MM.1S (cell line): Measurements from ENCODE around the gene PPP1R12A.

Experiments
- DNase-seq: peaks from one replicate; pipeline ENCODE4 v3.0.0-alpha.2; 2015
- H2AFZ ChIP-seq: fragments of 300-600 bp; sonication (generic); 2 replicates; pipeline ENCODE4 v1.6.0; 2016; ENCODE audit warnings: antibody characterized with exemption, low read length
- H3F3A ChIP-seq: fragments of 300-600 bp; sonication (generic); 2 replicates; pipeline ENCODE4 v1.6.1; 2016; ENCODE audit warnings: mild to moderate bottlenecking, antibody characterized with exemption, low read length, moderate library complexity, mixed read lengths; ENCODE audit not compliant: insufficient read depth
- H3K27ac ChIP-seq: fragments of 300-600 bp; sonication (generic); 2 replicates; pipeline ENCODE4 v1.5.1; 2016; ENCODE audit warnings: mild to moderate bottlenecking, low read length
- H3K27me3 ChIP-seq: fragments of 300-600 bp; sonication (generic); replicated peaks from 2 replicates; pipeline ENCODE4 v1.6.0; 2016; ENCODE audit warnings: low read length; ENCODE audit not compliant: insufficient read depth
- H3K36me3 ChIP-seq: fragments of 300-600 bp; sonication (generic); replicated peaks from 2 replicates; pipeline ENCODE4 v1.6.1; 2016; ENCODE audit warnings: mild to moderate bottlenecking, low read length, mixed read lengths; ENCODE audit not compliant: insufficient read depth
- H3K4me1 ChIP-seq: fragments of 300-600 bp; sonication (generic); 2 replicates; pipeline ENCODE4 v1.6.1; 2016; ENCODE audit warnings: low read length, mixed read lengths
- H3K4me2 ChIP-seq: fragments of 300-600 bp; sonication (generic); 2 replicates; pipeline ENCODE4 v1.6.0; 2016; ENCODE audit warnings: low read depth, low read length
- H3K4me3 ChIP-seq: fragments of 300-600 bp; sonication (generic); 2 replicates; pipeline ENCODE4 v1.5.1; 2016; ENCODE audit warnings: low read length, mixed read lengths
- H3K79me2 ChIP-seq: fragments of 300-600 bp; sonication (generic); 2 replicates; pipeline ENCODE4 v1.6.1; 2016; ENCODE audit warnings: mixed run types, low read length, mixed read lengths
- H3K9ac ChIP-seq: fragments of 300-600 bp; sonication (generic); 2 replicates; pipeline ENCODE4 v1.6.1; 2016; ENCODE audit warnings: low read length, mixed read lengths
- H3K9me2 ChIP-seq: fragments of 300-600 bp; sonication (generic); replicated peaks from 2 replicates; pipeline ENCODE4 v1.6.1; 2016; ENCODE audit warnings: mild to moderate bottlenecking, low read length, mixed read lengths; ENCODE audit not compliant: insufficient read depth
- H3K9me3 ChIP-seq: fragments of 300-600 bp; sonication (generic); replicated peaks from 2 replicates; pipeline ENCODE4 v1.6.1; 2016; ENCODE audit warnings: mild to moderate bottlenecking, low read length, mixed read lengths; ENCODE audit not compliant: insufficient read depth
- H4K20me1 ChIP-seq: fragments of 300-600 bp; sonication (generic); 2 replicates; pipeline ENCODE4 v1.6.1; 2016; ENCODE audit warnings: mild to moderate bottlenecking, low read length, moderate library complexity, mixed read lengths; ENCODE audit not compliant: insufficient read depth
- CTCF ChIP-seq: fragments of 300-600 bp; sonication (generic); IDR thresholded peaks from 2 replicates; pipeline ENCODE4 v1.5.1; 2016; ENCODE audit warnings: antibody characterized with exemption, low read length, mixed read lengths
- EZH2 ChIP-seq: fragments of 300-600 bp; sonication (generic); optimal IDR thresholded peaks from 2 replicates; pipeline ENCODE3; 2017; ENCODE audit warnings: low read depth, mild to moderate bottlenecking, antibody characterized with exemption, low read length, mixed read lengths
- EZH2phosphoT487 ChIP-seq: fragments of 300-600 bp; sonication (generic); IDR thresholded peaks from 2 replicates; pipeline ENCODE4 v1.6.1; 2018; ENCODE audit warnings: antibody characterized with exemption, low read length

The PPP1R12A gene

GRCh38 chr12:79775355-79776027 lies 159.4 kb downstream of the PPP1R12A start:
- no peaks in the 10 kb centered on the region for H3K79me2 ChIP-seq
- H3K27me3 ChIP-seq = no peaks in the 10 kb centered on the region
- no peaks in the 10 kb centered on the region for H3K4me1 ChIP-seq
- H3K4me2 ChIP-seq = no peak overlapping the region
- no peak overlapping the region for H3K4me3 ChIP-seq
- no peaks in the 10 kb centered on the region for H3K9me3 ChIP-seq
- TF ChIP-seq EZH2phosphoT487 (no peak), CTCF (no peak), EZH2 (no peak)
- H3K27ac ChIP-seq = no peak overlapping the region
- H3F3A ChIP-seq = no peaks in the 10 kb centered on the region; the same call in 1 of the 2 replicates
- H3K9ac ChIP-seq = no peak overlapping the region
- H3K9me2 ChIP-seq = no peaks in the 10 kb centered on the region
- H2AFZ ChIP-seq = no peak overlapping the region
- H4K20me1 ChIP-seq = no peaks in the 10 kb centered on the region
- DNase-seq = no peak
- H3K36me3 ChIP-seq = peaks cover 5% of the 10 kb centered on the region; the same call in 1 of the 2 replicates

GRCh38 chr12:79773896-79774295 lies 161.0 kb downstream of the PPP1R12A start:
- no peak overlapping the region for H2AFZ ChIP-seq
- no peaks in the 10 kb centered on the region for H3K9me3 ChIP-seq
- H3K4me2 ChIP-seq = no peak overlapping the region
- no peak overlapping the region for H3K4me3 ChIP-seq
- no peaks in the 10 kb centered on the region for H3K27me3 ChIP-seq
- no peak for DNase-seq
- H3K27ac ChIP-seq = no peak overlapping the region
- no peaks in the 10 kb centered on the region for H3K4me1 ChIP-seq
- H3K9me2 ChIP-seq = no peaks in the 10 kb centered on the region
- no peaks in the 10 kb centered on the region for H4K20me1 ChIP-seq
- no peak overlapping the region for H3K9ac ChIP-seq
- TF ChIP-seq CTCF = no peak
- no peak for TF ChIP-seq EZH2
- TF ChIP-seq EZH2phosphoT487 = no peak
- 0 out of 2 replicates have a peak, but pooled peaks cover 3% of the 10 kb centered on the region for H3K36me3 ChIP-seq
- H3F3A ChIP-seq = no peaks in the 10 kb centered on the region; the same call in 1 of the 2 replicates
- H3K79me2 ChIP-seq = no peaks in the 10 kb centered on the region

GRCh38 chr12:79769860-79770485 lies 164.9 kb downstream of the PPP1R12A start:
- Histone ChIP-seq H3K27me3 (no peaks in the 10 kb centered on the region), H3K79me2 (no peaks in the 10 kb centered on the region), H3K4me3 (no peak overlapping the region), H3K9me2 (no peaks in the 10 kb centered on the region), H3K4me2 (no peak overlapping the region), H3K27ac (no peak overlapping the region), H2AFZ (no peak overlapping the region), H3F3A (no peaks in the 10 kb centered on the region; the same call in 1 of the 2 replicates), H4K20me1 (no peaks in the 10 kb centered on the region), H3K9ac (no peak overlapping the region), H3K36me3 (no peaks in the 10 kb centered on the region), H3K9me3 (no peaks in the 10 kb centered on the region), H3K4me1 (no peaks in the 10 kb centered on the region)
- DNase-seq = no peak
- TF ChIP-seq EZH2 (no peak), CTCF (no peak), EZH2phosphoT487 (no peak)
